ENCODE measurements around the gene NXT1.

Gene NXT1

DNA sequence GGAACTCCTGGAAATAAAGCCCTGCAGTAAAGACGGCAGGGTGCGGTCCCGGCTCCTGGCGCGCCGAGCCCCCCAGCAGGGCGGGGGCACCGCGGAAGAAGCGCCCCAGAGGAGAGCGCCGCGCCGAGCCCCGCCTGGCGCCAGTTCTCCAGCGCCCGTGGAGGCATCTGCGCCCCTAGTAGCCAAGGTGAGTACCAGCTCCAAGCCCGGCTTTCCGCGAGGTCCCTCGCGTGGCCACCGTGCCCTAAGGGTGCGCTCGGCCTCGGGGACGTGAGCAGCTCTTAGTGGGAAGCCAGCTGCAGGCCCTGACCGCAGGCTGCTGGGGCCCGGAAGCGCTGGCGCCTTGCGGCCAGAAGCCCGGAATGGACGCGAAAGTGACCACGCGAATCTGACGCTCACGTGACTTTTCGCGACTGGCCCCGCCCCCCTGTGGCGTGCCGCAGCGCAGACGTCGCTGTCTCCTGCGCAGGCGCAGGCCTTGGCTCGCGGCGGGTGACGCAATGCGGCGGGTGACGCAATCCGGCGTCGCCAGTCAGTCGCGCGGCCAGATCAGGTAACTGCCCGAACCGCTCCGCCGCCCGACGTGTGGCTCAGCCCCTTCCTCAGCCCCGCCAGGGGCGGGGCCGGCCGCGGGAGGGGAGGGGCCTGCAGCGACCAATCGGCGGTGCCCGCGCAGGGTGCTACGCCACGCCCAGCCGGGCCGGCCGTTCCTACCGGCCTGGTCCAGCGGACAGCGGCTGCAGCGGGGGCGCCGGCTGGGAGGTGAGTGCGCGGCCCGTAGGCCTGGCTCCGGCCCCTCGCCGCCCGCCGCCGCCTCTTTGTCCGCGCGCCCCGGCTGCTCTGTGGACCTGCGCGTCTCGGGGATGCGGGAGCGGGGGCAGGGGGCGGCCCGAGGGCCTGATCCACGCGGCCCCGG lies 11.1 kb downstream of the NXT1 start, which contains the start of gene GZF1:
TSS of gene GZF1 (plus strand) at position 707 of the 916 bp plus-strand sequence. CDS start 2,202 bp downstream, outside the sequence.
- DNase-seq = peak; percentile 98

GRCh38 chr20:23362392-23363256 lies 12.0 kb downstream of the NXT1 start:
- DNase-seq = peak; percentile 48

DNA sequence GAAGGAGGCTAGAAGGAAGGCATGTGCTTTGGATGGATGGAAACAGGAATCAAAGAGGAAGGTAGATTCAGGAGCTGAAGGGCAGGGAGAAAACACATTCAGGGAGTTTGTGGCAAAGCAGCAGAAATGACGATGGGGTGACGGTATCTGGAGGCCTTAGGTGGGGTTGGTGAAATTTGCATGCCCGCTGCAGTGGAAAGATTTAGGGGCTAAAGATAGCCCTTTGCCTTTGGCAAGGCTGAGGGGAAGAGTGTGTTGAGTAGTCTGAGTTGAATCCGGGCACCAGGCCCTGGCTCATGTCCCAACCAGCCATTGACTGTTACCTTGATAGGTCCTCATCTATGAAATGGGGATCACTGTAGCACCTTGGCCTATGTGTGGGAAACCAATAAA lies 12.7 kb downstream of the NXT1 start:
- no peak for DNase-seq

DNA sequence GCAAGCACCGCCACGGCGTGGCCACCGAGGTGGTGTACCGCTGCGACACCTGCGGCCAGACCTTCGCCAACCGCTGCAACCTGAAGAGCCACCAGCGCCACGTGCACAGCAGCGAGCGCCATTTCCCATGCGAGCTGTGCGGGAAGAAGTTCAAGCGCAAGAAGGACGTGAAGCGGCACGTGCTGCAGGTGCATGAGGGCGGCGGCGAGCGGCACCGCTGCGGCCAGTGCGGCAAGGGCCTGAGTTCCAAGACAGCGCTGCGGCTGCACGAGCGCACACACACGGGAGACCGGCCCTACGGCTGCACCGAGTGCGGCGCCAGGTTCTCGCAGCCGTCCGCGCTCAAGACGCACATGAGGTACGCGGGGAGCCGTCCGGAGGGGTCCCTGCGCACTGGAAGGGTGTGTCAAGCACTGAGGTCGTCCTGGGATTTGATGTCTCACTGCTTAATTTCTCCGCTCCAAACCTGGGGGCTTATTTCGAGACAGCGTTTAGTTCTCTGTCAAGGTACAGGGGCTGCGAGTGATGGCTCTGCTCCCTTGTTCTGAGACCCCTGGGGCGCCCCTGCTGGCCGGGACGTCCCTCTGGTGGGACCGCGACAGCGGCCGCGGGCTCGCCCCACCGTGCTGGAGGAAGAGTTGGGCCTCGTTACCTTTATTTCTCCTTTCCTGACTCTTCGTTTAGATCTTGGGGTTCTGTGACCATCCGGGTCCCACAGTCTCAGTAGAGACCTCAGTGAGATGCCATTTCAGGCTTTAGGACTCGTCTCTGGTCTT lies 15.0 kb downstream of the NXT1 start:
- no peak for DNase-seq

DNA sequence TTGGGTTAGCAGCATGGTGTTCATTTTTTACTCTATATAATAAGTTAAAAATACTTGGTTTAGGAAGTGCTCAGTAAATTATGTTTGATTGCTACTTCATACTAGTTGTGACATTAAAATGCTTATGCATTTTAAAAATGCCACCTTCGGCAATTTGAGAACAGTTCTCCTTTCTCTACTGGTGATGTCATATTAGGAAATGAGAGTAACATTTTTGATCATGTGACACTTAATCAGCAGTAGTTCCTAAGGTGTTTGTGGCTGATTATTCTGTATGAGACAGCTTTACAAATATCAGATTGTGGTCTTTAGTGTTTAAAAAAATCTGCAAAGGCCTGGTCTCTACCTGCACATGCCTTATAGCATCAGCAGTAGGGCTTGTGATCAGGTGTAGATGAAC lies 15.8 kb downstream of the NXT1 start:
- peak; percentile 34 for DNase-seq

DNA sequence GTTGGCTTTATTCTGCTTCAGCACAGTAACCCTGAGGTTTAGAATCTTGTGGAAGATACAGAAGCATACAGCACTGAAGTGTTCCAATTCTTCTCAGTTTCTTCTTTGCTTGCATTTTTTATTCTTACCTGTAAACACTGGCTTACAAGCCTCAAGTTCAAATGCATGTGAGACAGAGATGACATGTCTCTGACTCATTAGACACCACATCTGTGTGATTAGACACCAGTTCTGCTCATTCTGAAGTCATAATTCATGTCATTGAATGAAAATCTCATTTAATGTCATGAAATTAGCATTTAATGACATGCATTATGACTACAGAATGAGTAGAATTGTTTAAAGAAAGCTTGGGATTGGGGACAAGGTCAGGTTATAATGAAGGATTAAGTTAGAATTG lies 17.2 kb downstream of the NXT1 start:
- no peak for DNase-seq

DNA sequence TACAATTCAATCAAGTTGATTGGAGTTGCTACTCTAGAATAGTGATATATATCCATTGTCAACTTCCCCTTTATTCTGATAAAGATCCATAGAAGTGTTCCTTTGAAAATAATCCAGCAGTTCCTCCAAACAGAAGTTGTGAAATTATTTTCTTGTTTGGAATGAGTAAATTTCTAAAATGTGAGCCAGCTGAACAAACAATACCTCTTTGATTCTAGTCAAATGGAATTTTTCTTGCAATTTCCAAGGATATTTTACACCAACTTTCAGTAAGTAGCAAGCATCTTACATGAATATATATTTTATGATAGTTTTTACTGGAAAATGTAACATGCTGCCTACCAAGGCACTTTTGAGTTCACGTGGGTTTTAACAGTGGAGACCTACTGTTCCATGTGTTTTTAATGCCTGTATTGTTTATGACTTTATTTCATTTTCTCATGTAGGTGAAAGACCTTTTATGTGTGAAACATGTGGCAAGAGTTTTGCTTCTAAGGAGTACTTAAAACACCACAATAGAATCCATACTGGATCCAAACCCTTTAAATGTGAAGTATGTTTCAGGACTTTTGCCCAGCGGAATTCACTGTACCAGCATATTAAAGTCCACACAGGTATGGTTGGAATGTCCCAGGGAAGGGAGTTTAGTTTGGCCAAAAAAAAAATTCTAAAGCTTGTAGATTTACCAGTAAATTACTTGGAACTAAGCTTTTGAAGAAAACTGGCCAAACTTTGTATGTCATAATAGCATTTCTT lies 17.9 kb downstream of the NXT1 start:
- DNase-seq = no peak

DNA sequence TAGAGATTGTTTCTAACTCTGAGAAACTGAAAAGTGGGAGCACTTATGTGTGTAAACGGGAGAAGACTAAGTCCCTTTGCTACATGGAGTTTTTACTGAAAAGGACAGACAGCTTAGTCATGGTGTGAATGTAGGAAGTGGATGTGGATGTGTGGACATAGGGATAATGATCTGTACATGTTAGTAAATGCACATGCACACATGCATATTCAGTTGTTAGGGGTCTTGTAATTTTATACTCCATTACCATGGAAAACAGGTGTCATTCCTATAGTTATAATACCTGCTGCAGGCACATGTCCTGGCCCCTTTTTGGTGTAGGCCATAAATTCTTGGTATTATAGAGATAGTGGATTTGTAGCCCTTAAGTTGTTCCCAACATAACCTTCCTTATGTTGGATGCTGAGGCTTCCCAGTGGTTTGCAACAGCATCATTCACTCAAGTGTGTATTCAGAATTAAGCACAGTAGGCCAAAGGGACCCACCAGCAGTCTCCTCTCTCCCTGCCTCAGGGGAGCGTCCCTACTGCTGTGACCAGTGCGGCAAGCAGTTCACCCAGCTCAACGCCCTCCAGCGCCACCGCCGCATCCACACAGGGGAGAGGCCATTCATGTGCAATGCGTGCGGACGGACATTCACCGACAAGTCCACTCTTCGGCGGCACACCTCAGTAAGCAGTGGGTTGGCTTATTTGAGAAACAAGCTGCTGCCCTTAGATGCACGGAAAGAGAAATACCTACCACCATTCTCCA lies 18.7 kb downstream of the NXT1 start:
- DNase-seq = no peak

DNA sequence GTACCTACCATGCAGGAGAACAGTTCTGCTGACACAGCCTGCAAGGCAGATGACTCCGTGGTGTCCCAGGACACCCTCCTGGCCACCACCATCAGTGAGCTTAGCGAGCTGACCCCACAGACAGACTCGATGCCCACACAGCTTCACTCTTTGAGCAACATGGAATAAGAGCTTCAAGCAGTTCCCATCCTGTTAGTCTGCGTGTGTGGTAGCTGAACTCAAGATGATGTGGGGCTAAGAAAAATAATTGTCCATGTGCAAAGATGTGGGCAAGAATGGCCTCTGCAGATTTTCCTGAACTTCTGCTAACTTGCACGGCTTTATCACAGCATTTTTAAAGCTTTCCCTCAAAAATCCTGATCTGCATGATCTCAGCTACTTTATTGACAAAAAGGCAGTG lies 19.7 kb downstream of the NXT1 start:
- DNase-seq = no peak

GRCh38 chr20:23370873-23371272 lies 20.3 kb downstream of the NXT1 start:
- no peak for DNase-seq

- DNase-seq = no peak
Observed at GRCh38 chr20:23371496-23371895, 20.9 kb downstream of the NXT1 start.

DNA sequence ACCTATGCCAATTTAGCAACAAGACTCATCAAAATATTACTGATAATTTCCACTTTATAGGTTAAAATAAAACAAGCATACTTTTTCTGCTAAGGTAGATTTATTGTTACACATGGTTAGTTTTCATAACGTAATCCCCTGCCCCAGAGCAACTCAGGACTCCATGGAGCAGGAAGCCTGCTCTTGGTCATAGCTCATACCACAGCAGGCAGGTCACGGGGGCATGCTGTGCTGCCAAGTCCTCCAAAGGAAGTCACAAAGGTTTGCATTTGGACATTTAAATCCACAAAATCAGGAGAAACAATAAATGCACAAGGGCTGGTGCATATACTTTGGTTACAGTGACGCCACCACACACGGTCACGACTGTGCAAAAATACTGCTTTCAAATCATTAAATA lies 23.9 kb downstream of the NXT1 start:
- no peak for DNase-seq

- no peak for DNase-seq
Observed at GRCh38 chr20:23375827-23376226, 25.2 kb downstream of the NXT1 start.

GRCh38 chr20:23379772-23380171 lies 29.2 kb downstream of the NXT1 start:
- no peak for DNase-seq

- no peak for DNase-seq
Observed at GRCh38 chr20:23381876-23382275, 31.3 kb downstream of the NXT1 start.

DNA sequence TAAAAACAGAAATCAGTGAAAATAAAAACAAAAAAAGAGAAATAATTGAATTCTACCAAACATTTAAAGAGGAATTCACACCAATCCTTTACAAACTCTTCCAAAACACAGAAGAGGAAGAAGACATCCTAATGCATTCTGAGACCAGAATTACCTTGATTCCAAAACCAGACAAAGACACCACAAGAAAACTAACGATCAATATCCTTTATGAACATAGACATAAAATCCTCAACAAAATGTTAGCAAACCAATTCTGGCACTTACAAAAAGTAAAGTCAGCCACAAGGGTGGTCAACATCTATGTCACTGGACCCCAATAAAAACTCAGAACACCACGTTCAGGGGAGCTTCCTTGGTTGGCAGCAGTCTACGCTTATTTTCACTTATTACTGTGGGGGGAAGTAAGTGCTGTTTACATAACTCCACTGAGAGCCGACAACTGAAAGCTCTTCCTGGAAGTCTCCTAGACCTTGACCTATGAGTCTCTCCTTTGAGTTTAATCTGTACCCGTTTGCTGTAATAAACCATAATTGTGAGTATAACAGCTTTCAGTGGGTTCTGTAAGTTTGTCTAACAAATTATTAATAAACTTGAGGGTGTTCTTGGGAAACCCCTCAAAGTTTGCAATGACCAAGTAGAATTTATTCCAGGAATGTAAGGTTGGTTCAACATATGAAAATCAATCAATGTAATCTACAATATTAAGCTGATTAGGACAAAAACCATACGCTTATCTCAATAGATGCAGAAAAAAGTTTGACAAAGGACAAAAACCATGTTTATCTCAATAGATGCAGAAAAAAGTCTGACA lies 35.9 kb downstream of the NXT1 start:
- DNase-seq = no peak

- DNase-seq = no peak
Observed at GRCh38 chr20:23387118-23387443, 36.5 kb downstream of the NXT1 start.

DNA sequence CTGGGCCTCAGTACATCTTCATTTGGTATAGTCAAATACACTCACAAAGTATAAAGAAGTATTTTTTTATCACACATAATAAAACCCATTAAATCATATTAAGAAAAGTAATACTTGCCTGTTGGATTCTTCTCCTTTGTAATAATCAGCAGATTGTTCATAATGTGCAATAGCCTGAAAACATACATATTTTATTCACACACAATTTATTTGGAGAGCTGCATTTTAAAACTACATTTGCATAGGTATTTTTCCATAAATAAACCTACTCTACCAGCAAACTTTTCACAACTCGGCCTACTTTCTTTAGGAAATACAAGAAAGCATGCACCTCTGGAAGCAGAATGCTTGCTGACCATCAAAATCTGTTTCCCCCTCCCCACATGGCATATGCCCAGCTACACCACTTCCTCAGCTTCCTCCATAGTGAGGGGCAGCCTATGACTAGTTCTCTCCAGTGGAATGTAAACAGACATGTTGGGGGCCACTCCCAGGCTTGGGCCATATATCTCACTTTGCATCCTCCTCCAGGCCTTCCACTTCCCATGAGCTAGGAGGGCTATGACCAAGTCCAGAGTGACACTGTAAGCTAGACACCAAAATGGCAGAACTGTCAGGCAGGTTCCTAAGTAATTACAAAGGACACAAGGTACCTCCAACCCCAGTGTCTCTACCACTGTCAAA lies 39.6 kb downstream of the NXT1 start:
- no peak for DNase-seq

DNA sequence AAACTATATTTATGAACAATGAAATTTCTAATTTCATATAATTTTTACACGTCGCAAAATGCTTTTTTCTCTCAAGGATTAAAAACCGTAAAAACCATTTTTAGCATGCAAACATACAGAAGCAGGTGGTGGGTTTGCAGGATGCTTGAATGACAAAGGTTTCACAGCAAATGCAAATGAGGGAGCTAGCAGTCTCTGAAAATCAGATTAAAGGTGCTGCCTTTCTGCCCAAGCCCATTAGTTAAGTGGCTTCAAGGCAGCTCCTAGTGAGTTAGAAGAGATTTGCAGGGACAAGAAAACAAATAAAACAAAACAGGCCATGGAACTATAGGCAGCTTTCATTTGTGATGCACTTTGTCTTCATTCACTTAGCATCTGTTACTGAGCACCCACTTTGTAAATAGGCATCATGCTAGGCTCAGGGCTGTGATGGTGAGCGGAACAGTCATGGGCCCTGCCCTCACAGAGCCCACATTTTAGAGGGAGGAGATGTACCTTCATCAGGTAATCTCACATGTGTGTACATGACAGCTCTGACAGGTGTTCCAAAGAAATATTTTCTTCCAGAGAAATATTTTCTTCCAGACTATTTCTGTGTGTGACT lies 41.2 kb downstream of the NXT1 start:
- no peak for DNase-seq
